ENCODE results near the gene CCNT1. TPM values are rescaled to one million over a fixed set of nuclear protein-coding genes. Genes with fewer than 3 reads are reported as not detected.
A peak's percentile ranks its signal among the peaks of the same experiment; 100 is the strongest.

CCNT1 gene
- total and polyA plus RNA-seq, 2 of the 4 experiments (the other 2 are of a cell fraction), result 9.0 to 74.0 TPM

- no CpG with 5 or more reads among the region's 2 CpGs for WGBS, 2 experiments (ENCODE audit: extremely low coverage in 2 of 2, insufficient read length in 1 of 2)
- Histone ChIP-seq H4K8ac (ENCODE audit: low read depth in 2 of 2, low read length in 2 of 2) (peak overlapping the region in 1 of 2 experiments; percentile 25; a peak in 1 of 4 replicates), H3K9me3 (ENCODE audit: control insufficient read depth, insufficient read depth, low read length) (no peaks in the 10 kb centered on the region), H2AFZ (replicated peaks; ENCODE audit: low read length, poor library complexity) (no peak overlapping the region), H2BK5ac (ENCODE audit: low read depth, low read length, poor library complexity, severe bottlenecking) (peak overlapping the region; percentile 27), H3K9ac (ENCODE audit: low read depth, low read length) (no peak overlapping the region), H2BK15ac (ENCODE audit: low read depth, low read length) (no peak overlapping the region), H4K20me1 (ENCODE audit: insufficient read depth, low read length) (no peaks in the 10 kb centered on the region), H2AK9ac (replicated peaks; ENCODE audit: low read depth, low read length, poor library complexity) (no peak overlapping the region), H3K79me1 (ENCODE audit: low read depth in 1 of 2, low read length in 2 of 2) (no peaks in the 10 kb centered on the region), H3K9me1 (ENCODE audit: insufficient read depth, low read length) (0 out of 2 replicates have a peak, but pooled peaks cover 4% of the 10 kb centered on the region), H3K27me3 (ENCODE audit: control insufficient read depth, insufficient read depth, low read length) (peaks cover 4% of the 10 kb centered on the region), H3K56ac (ENCODE audit: extremely low read depth, insufficient read depth, low read length) (no peak overlapping the region), H4K91ac (ENCODE audit: insufficient read depth, low read depth, low read length) (no peak overlapping the region), H3K4ac (ENCODE audit: low read depth, low read length) (0 out of 2 replicates have a peak overlapping the region, but pooled peaks have one; percentile 13), H4K5ac (ENCODE audit: low read depth, low read length) (no peak overlapping the region), H3K4me1 (ENCODE audit: control insufficient read depth, insufficient read depth, low read length) (peaks cover 2% of the 10 kb centered on the region), H3K36me3 (ENCODE audit: control insufficient read depth, insufficient read depth, low read length) (no peaks in the 10 kb centered on the region), H2BK20ac (ENCODE audit: low read depth, low read length) (no peak overlapping the region), H2BK120ac (ENCODE audit: low read depth, low read length) (no peak overlapping the region), H3K18ac (ENCODE audit: low read depth, low read length) (no peak overlapping the region; the same call in 1 of the 2 replicates), H2AK5ac (ENCODE audit: low read depth, low read length) (peak overlapping the region; percentile 62; the same call in 1 of the 2 replicates), H3K23ac (ENCODE audit: low read depth, low read length) (peak overlapping the region; percentile 1), H3K4me3 (ENCODE audit: insufficient read depth, low read depth, low read length) (no peak overlapping the region), H3K14ac (replicated peaks; ENCODE audit: low read depth, low read length) (peak overlapping the region; percentile 23; the same call in 1 of the 2 replicates), H3K4me2 (ENCODE audit: low read depth, low read length) (no peak overlapping the region), H3K27ac (ENCODE audit: insufficient read depth, low read length) (no peak overlapping the region)
- ChIA-PET POLR2A (ENCODE audit: unreplicated experiment) (interaction anchor here (1.0 kb wide), 1 partner anchor 60 kb away, joined by 3 read pairs; no protein-coding TSS in a partner anchor), CTCF (interaction anchor here (0.7 to 1.0 kb wide), 2 partner anchors 38 to 63 kb away, joined by 3 read pairs; partner anchors contain the start of gene ADCY6)
- BruUV-seq (replicated peaks), result no TSS peak
- TF ChIP-seq, protein P1, sequence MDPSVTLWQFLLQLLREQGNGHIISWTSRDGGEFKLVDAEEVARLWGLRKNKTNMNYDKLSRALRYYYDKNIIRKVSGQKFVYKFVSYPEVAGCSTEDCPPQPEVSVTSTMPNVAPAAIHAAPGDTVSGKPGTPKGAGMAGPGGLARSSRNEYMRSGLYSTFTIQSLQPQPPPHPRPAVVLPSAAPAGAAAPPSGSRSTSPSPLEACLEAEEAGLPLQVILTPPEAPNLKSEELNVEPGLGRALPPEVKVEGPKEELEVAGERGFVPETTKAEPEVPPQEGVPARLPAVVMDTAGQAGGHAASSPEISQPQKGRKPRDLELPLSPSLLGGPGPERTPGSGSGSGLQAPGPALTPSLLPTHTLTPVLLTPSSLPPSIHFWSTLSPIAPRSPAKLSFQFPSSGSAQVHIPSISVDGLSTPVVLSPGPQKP (IDR thresholded peaks at IDR 0.05; ENCODE audit: borderline replicate concordance, low read depth, low read length), result no peak
- TF ChIP-seq POLR2A (IDR thresholded peaks at IDR 0.05; ENCODE audit: low read depth, low read length) (no peak), RCOR1 (IDR thresholded peaks at IDR 0.05; ENCODE audit: insufficient replicate concordance, low read length) (no peak), USF2 (IDR thresholded peaks at IDR 0.05; ENCODE audit: low read depth, low read length) (no peak), RFX5 (IDR thresholded peaks at IDR 0.05; ENCODE audit: low read depth, low read length) (no peak), CTCF (conservative IDR thresholded peaks at IDR 0.05; ENCODE audit: low read depth, low read length) (no peak), CHD1 (IDR thresholded peaks at IDR 0.05; ENCODE audit: low read depth, low read length) (no peak), NFE2L2 (IDR thresholded peaks at IDR 0.05; ENCODE audit: low read depth, low read length) (no peak), BHLHE40 (IDR thresholded peaks at IDR 0.05; ENCODE audit: low read depth, low read length) (no peak), FOS (IDR thresholded peaks at IDR 0.05; ENCODE audit: low read depth, low read length) (no peak), MAFK (IDR thresholded peaks at IDR 0.05; ENCODE audit: low read depth, low read length) (no peak), MAZ (IDR thresholded peaks at IDR 0.05; ENCODE audit: borderline replicate concordance, low read depth, low read length) (no peak), RAD21 (IDR thresholded peaks at IDR 0.05; ENCODE audit: low read length) (no peak)
- dilution Hi-C loops (cut with HindIII; ENCODE audit: low sequenced_read_pairs, unreplicated experiment) (no loop called here), intact Hi-C loops (cut with micrococcal nuclease) (no loop called here), in situ Hi-C loops (cut with MboI; ENCODE audit: low sequenced_read_pairs) (loop anchor here (5.0 kb wide), 1 partner anchor 46 kb away; no protein-coding TSS in a partner anchor)
- DNase-seq (peak; percentile 44), ATAC-seq (ENCODE audit: low read depth) (no peak; the same call in 1 of the 2 replicates)
These were observed 34.4 kb upstream of the CCNT1 start for GRCh38 chr12:48750769-48751356.
